DND-41 (cell line): ENCODE measurements around the gene ARMC9.

Experiments used
- EZH2 ChIP-seq: IDR thresholded peaks from 3 replicates; pipeline ENCODE4 v1.6.1; 2012; ENCODE audit warnings: borderline replicate concordance, low read depth, mild to moderate bottlenecking, moderate library complexity, low read length, inconsistent platforms; ENCODE audit not compliant: severe bottlenecking
- TF ChIP-seq, protein P1 (sequence below): IDR thresholded peaks from 2 replicates; pipeline ENCODE4 v1.5.1; 2012; ENCODE audit warnings: borderline replicate concordance, low read length, moderate library complexity, mild to moderate bottlenecking; ENCODE audit not compliant: poor library complexity, severe bottlenecking; ENCODE audit errors: extremely low read depth

DNA sequence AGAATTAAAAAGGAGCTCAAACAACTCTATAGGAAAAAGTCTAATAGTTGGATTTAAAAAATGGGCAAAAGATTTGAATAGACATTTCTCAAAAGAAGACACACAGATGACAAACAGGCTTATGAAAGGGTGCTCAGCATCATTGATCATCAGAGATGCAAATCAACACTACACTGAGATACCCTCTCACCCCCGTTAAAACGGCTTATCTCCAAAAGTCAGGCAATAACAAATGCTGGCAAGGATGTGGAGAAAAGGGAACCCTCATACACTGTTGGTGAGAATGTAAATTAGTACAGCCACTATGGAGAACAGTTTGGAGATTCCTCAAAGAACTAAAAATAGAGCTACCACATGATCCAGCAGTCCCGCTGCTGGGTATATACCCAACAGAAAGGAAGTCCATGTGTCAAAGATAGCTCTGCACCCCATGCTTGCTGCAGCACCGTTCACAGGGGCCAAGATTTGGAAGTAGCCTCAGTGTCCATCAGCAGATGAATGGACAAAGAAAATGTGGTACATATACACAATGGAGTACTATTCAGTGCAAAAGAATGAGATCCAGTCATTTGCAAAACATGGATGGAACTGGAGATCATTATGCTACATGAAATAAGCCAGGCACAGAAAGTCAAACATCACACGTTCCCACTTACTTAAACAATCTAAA is 150.4 kb downstream of the ARMC9 start:
- TF ChIP-seq EZH2, result no peak
- TF ChIP-seq, protein P1, sequence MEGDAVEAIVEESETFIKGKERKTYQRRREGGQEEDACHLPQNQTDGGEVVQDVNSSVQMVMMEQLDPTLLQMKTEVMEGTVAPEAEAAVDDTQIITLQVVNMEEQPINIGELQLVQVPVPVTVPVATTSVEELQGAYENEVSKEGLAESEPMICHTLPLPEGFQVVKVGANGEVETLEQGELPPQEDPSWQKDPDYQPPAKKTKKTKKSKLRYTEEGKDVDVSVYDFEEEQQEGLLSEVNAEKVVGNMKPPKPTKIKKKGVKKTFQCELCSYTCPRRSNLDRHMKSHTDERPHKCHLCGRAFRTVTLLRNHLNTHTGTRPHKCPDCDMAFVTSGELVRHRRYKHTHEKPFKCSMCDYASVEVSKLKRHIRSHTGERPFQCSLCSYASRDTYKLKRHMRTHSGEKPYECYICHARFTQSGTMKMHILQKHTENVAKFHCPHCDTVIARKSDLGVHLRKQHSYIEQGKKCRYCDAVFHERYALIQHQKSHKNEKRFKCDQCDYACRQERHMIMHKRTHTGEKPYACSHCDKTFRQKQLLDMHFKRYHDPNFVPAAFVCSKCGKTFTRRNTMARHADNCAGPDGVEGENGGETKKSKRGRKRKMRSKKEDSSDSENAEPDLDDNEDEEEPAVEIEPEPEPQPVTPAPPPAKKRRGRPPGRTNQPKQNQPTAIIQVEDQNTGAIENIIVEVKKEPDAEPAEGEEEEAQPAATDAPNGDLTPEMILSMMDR, result no peak
